A204.1 (cell line): ENCODE measurements around the gene PRR20G.
"Not testable (repeated sequence)": the region's sequence is repeated elsewhere in the genome, so short reads cannot be mapped to it uniquely, and the experiment has no call there.

ENCODE experiments used
- FAIRE-seq: peaks from 2 replicates; lab custom pipeline; 2012; peaks lifted over from hg19 to GRCh38; lab: Jason Lieb, UNC

The PRR20G gene

GRCh38 chr3:127287840-127288239, at the start of gene PRR20G:
Gene PRR20G, minus strand, starts transcription at chr3:127288046. Its CDS starts 681 bp downstream, at chr3:127287365.
- no peak for FAIRE-seq

- FAIRE-seq, result no peak
Observed at GRCh38 chr3:127337001-127337400, 49.2 kb upstream of the PRR20G start.

DNA sequence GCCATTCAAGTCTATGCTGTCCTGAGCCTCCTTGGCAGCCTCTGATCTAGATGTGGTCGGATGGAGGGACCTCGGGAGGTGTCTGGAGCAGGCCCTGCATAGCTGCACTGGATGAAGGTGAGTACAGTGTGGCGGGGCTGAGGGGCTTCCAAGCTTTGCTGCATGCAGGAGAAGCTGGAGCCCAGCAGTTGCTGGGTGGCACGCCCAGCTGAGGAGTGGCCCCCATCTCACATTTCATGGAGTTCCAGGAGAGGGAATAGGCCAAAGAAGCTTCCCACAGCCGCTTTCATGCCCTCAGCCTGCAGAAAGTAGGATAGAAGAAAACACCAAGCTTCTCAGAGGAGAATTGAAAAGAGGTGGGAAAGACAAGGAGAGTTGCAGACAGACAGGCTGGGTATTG, 48.3 kb upstream of the PRR20G start:
- FAIRE-seq, result no peak

DNA sequence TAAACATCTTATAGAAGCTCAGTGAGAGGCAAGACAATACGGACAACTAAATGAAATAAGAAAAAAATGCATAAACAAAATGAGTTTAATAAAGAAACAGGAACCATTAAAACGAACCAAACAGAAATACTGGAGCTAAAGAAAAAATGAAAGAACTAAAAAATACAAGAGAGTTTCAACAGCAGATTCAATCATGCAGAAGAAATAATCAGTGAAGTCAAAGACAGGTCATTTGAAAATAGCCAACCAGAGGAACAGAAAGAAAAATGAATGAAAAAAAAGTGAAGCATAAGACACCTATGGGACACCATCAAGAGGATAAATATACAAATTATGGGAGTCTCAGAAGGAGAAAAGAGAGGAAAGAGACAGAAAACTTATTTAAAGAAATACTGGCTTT, 42.5 kb upstream of the PRR20G start:
- no peak for FAIRE-seq

- FAIRE-seq, result no peak
Observed at GRCh38 chr3:127329631-127330285, 41.9 kb upstream of the PRR20G start.

DNA sequence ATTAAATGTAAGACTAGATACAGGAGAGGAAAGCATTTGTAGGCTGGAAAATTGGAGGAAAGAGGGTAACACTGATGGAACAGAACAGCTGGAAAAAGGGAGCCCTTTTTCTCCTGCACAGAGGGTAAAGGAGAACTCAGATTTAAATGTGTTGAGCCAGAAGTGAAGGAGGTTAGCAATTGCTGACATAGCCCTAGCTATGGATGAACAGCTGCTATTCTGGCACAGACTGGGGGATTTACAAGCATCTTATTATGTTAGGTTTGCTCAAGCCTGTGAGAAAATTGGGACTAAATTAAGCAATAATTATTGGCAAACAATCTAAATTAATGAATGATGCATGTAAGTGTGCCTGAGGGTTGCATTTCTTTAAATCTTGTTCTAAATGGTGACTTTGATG, 40.6 kb upstream of the PRR20G start:
- no peak for FAIRE-seq

GRCh38 chr3:127326341-127326740, 38.5 kb upstream of the PRR20G start:
- FAIRE-seq, result no peak

- FAIRE-seq, result no peak
Observed at GRCh38 chr3:127325629-127325961, 37.7 kb upstream of the PRR20G start.

GRCh38 chr3:127324913-127325628, 37.2 kb upstream of the PRR20G start:
- FAIRE-seq, result no peak

DNA sequence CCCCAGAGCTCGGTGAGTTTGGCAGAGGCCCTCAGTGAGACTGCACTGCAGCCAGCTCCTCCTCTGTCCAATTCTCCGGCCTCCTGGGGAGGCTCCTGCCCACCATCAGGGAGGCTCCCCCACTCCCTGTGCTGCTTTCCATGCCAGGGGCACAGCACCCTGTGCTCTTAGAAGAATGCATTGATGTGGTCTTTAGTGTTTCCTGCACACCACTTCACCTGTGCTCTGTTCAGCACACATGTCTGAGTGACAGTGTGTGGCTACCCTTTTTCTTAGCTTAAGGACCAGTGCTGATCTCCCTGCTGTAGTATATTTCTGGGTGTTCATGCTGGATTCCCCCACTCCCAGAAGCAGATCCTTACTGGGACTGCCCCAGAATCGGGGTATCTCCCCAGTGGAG, 36.2 kb upstream of the PRR20G start:
- no peak for FAIRE-seq

DNA sequence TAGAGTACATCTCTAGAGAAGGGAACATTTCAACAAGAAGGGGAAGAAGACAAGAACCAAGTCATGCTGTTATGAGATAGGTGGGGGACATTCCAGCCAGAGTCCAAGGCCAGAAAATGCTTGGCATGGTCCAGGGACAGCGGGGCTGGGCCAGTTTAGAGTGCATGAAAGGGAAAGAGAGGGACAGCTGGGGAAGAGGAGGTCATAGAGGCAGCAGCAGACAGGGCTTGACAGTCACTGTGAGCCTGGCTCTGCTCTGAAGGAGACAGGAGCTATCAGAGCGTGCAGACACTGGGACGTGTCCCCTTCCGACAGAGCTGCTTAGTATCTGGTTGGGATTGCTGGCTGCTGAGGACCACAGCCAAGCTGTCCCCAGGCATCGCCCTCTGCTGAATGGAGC, 35.7 kb upstream of the PRR20G start:
- FAIRE-seq, result no peak

GRCh38 chr3:127321371-127321770, 33.5 kb upstream of the PRR20G start:
- no peak for FAIRE-seq

DNA sequence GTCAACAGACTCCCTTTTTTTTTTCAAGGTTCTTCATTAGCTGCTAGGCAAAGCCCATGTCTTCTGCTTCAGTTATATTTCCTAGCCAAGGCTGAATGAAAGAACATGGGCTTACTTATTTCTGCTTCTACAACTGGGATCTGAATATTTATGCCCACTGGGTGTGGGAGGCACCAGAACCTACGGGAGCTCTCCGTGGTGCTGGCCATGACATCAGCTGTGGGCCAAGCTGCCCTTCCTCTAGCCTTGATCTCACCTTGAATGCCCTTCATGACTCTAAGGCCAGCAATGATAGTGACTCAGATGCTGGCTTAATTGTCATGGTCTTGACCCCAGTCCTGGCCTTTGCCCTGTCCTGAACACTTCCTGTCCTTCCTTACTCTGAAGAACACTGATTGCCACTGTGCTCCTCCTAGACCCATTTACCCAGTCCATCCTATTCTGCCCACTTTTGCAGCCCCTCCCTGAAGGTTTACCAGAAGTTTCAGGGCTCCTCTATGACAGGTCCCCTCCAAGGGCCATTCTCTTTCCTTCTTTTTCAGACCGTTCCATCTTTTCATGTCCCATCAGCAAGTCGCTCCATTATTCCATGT, 32.8 kb upstream of the PRR20G start:
- FAIRE-seq, result no peak

- FAIRE-seq, result no peak
Observed at GRCh38 chr3:127316685-127317084, 28.8 kb upstream of the PRR20G start.

GRCh38 chr3:127312818-127313217, 25.0 kb upstream of the PRR20G start:
- no peak for FAIRE-seq

- FAIRE-seq, result not testable (repeated sequence)
Observed at GRCh38 chr3:127308821-127309220, 21.0 kb upstream of the PRR20G start.

GRCh38 chr3:127307916-127308315, 20.1 kb upstream of the PRR20G start:
- no peak for FAIRE-seq

DNA sequence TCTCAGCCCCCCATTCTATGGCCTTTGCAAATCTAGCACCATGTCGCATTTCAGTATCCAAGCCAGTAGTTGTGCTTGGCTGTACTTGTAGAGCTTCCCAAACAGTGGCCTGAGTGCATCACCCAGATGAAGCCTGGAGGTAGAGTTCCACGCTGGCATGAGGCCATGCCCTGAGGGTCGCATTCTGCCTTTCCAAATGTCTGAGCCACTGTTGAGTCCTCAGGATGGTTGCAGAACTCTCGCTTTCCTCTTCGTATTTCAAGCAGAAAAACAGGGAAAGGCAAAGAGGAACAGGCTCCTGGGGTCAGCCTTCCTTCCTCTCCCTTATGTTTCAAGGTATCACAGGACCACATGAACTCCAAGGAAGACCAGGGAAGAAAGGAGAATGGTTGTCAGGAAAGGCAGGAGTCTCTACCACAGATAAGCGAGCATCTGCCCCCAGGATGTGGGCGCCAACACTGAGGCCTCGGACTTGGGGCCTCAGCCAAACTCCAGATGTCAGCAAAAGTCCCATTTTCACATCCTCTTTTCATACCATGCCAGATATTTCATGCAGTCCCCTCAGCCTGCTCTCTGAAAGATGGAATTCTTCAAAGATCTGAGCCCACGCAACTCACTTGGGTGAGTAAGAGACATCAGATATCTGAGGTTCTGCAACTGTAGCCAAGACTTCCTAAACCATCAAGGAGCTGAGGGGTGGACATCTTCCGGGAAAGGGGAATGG, 19.4 kb upstream of the PRR20G start:
- FAIRE-seq, result no peak

GRCh38 chr3:127306361-127307111, 18.7 kb upstream of the PRR20G start:
- FAIRE-seq, result no peak

- FAIRE-seq, result no peak
Observed at GRCh38 chr3:127305499-127306060, 17.7 kb upstream of the PRR20G start.

GRCh38 chr3:127304121-127304744, 16.4 kb upstream of the PRR20G start:
- FAIRE-seq, result no peak

DNA sequence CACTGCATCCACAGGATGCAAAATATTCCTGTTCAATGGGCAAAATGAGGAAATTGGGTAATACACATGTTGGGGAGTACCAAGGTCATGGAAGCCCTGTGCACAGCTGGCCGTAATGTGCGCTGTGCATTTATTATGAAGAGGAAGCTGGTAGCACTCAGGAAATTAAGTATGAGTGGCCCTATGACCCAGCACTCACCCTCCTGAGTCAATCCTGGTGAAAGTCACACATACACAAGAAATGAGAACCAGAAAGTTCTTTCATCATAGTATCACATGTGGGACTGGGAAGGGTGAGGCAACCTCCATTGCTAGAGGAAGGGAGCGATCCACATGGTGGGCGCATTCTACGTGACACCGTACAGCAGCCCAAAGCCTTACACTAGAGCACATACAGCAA, 11.4 kb upstream of the PRR20G start:
- FAIRE-seq, result no peak
